D721Med (cell line): ENCODE data around the gene HOXC13.
A peak's percentile ranks its signal among the peaks of the same experiment; 100 is the strongest.

ENCODE experiments used
- DNase-seq: peaks from one replicate; pipeline ENCODE4 v3.0.0; 2011; ENCODE audit warnings: low spot score; ENCODE audit not compliant: insufficient read length
- FAIRE-seq: peaks from 2 replicates; lab custom pipeline; 2011; peaks lifted over from hg19 to GRCh38; lab: Jason Lieb, UNC
- CTCF ChIP-seq: IDR thresholded peaks from 2 replicates; pipeline ENCODE4 v1.5.1; 2012; ENCODE audit warnings: mild to moderate bottlenecking, control low read depth; ENCODE audit not compliant: insufficient read depth; ENCODE audit errors: missing control alignments

HOXC13 gene

DNA sequence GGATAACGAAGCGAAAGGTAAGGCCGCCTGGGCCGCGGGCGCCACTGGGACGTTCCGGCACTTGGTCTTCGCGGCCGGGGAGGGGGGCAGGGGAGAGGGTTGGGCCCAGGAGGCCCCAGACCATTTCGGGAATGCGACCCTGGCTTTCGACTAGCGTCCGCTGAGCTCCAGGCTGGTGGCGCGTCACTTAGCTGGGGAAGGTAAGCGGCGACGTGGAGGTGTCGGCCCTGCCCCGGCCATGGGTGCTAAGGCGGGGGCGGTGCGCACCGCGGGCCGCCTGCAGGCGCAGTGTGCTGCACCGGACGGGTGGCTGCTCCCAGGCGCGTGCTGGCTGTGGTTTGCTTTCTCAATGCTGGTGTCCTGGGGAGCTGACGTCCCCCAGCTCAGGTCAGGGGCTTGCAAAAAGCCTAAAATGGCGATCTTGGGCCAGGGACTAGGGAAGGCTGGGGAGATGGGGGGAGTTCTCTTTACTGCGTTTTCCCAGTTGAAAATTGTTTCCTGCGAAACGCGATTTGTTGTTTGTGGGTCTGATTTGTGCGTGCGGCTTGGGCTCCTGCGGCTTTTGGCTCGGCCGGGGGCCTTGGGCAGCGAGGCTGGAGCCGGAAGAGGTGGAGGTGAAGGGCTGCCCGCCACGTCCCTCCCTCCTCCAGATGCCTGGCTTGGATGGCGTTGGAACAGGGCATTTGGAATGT lies 47.5 kb downstream of the HOXC13 start:
- DNase-seq (no peak), FAIRE-seq (no peak)
- no peak for TF ChIP-seq CTCF

- no peak for DNase-seq
- FAIRE-seq, result no peak
- TF ChIP-seq CTCF, result no peak
Observed at GRCh38 chr12:53986686-53987483, 48.3 kb downstream of the HOXC13 start.

DNA sequence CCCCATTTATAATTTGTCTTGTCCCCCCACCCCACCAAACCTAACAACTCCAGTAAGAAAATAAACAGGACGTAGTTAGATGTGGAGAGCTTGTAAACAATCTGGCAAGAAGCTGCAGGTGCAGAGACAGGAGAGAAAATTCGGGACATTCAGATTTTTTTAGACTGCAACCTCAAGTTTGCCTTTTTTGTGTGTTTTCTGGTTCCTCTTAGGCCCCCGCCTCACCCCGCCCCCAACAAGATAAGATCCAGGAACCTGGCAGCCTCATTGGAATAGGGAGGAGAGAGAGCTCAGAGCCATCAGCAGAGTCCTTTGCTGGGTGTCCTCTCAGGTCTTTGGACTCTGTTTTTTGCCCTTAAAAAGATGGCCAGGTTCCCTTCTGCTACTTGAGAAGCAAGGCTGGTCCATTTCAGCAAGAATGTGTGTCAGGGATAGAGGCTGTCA lies 49.2 kb downstream of the HOXC13 start:
- DNase-seq (no peak), FAIRE-seq (no peak)
- no peak for TF ChIP-seq CTCF

DNA sequence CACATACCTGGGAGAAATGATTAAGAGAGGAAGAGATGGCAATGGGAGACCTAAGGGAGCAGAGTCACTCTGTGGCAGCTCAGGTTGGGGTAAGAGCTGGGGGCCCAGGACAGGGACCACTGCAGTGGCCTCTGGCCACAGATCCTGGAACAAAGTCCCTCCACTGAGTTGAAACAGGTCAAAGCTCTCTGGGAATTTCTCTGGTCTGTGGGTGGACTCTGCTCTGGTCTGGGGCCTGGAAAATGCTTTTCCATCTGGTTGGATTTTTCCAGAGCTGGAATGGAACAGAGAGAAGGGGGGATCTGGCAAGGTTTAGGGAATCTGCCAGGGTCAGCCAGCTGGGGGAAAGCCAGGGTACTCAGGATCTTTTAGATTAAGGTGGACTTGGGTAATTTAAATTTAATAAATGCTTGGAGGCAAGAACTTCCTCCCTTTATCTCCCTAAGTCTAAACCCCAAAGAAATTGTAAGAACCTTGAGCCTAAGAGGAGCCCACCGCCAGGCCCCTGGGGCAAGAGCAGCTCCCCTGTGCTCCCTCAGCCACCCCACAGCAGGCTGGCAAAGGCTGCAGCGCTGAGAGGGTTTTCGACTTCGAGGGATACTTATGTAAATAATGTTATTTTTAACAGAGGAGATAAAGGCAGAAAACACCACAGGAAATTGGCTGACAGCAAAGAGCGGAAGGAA lies 50.1 kb downstream of the HOXC13 start:
- no peak for DNase-seq
- FAIRE-seq, result no peak
- no peak for TF ChIP-seq CTCF

DNA sequence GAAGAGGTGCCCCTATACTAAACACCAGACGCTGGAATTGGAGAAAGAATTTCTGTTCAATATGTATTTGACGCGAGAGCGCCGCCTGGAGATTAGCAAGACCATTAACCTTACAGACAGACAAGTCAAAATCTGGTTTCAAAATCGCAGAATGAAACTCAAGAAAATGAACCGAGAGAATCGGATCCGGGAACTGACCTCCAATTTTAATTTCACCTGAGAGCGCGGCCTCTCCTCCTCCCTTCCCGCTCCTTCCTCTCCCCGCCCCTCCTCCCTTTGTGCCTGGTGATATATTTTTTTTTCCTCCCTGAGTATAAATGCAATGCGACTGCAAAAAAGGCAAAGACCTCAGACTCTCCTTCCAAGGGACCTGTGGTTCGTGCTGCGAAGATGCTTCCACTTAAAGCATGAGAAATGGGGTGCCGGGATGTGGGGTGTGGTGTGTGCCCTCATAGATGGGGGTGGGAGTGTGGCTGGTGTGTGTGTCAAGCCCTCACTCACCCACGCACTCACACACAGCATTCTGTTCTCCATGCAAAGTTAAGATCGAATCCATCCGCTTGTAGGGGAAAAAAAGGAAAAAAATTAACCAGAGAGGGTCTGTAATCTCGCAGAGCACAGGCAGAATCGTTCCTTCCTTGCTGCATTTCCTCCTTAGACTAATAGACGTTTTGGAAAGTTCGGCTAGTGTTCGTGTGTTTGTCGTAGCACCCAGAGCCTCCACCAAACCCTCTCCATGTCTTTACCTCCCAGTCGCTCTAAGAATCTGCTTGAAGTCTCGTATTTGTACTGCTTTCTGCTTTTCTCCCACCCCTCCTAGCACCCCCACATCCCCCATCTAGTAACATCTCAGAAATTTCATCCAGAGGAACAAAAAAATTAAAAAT lies 50.8 kb downstream of the HOXC13 start:
- peak; percentile 61 for TF ChIP-seq CTCF
- no peak for FAIRE-seq

GRCh38 chr12:53990311-53991076 lies 51.9 kb downstream of the HOXC13 start:
- no peak for TF ChIP-seq CTCF
- FAIRE-seq, result no peak

More for the DNA sequence above, 50.8 kb downstream of the HOXC13 start:
- DNase-seq, result no peak

More at GRCh38 chr12:53990311-53991076, 51.9 kb downstream of the HOXC13 start:
- DNase-seq, result no peak
